Neural cell (in vitro differentiated cells): ENCODE measurements around the gene DISP2. TPM values are rescaled to one million over a fixed set of nuclear protein-coding genes. Genes with fewer than 3 reads are reported as not detected.

Source experiments
- H2AFZ ChIP-seq: fragments of 200-600, 300-800 bp; sonication (generic), shearing (Covaris generic); 2 replicates; pipeline ENCODE4 v1.6.0; 2014; ENCODE audit warnings: low read depth, mild to moderate bottlenecking, antibody characterized with exemption, low read length, moderate library complexity
- H3F3A ChIP-seq: fragments of 200-600 bp; shearing (Covaris generic); 2 replicates; pipeline ENCODE4 v1.6.1; 2016; ENCODE audit warnings: mild to moderate bottlenecking, moderate library complexity, mixed read lengths, antibody characterized with exemption, low read length; ENCODE audit not compliant: insufficient read depth, poor library complexity, severe bottlenecking
- H3K27ac ChIP-seq: fragments of 200-600, 300-800 bp; sonication (generic), shearing (Covaris generic); 2 replicates; pipeline ENCODE4 v1.5.1; 2014; ENCODE audit warnings: mild to moderate bottlenecking, low read length, moderate library complexity
- H3K27me3 ChIP-seq: fragments of 300-800, 200-600 bp; sonication (generic), shearing (Covaris generic); 2 replicates; pipeline ENCODE4 v1.6.0; 2014; ENCODE audit warnings: mild to moderate bottlenecking, low read depth, low read length, moderate library complexity; ENCODE audit not compliant: insufficient read depth
- H3K36me3 ChIP-seq: fragments of 300-800, 200-600 bp; sonication (generic), shearing (Covaris generic); 2 replicates; pipeline ENCODE4 v1.5.1; 2014; ENCODE audit warnings: mild to moderate bottlenecking, antibody characterized with exemption, low read length, moderate library complexity; ENCODE audit not compliant: insufficient read depth
- H3K4me2 ChIP-seq: fragments of 300-800, 200-600 bp; sonication (generic), shearing (Covaris generic); 2 replicates; pipeline ENCODE4 v1.6.0; 2014; ENCODE audit warnings: mild to moderate bottlenecking, low read length
- H3K4me3 ChIP-seq: fragments of 300-800, 200-600 bp; sonication (generic), shearing (Covaris generic); 2 replicates; pipeline ENCODE4 v1.5.1; 2014; ENCODE audit warnings: mild to moderate bottlenecking, low read length, moderate library complexity
- H3K79me2 ChIP-seq: fragments of 200-600 bp; shearing (Covaris generic); replicated peaks from 2 replicates; pipeline ENCODE4 v1.6.0; 2014; ENCODE audit warnings: mild to moderate bottlenecking, low read length, moderate library complexity; ENCODE audit not compliant: insufficient read depth
- H3K9ac ChIP-seq: fragments of 300-800, 200-600 bp; sonication (generic), shearing (Covaris generic); 2 replicates; pipeline ENCODE4 v1.6.1; 2016; ENCODE audit warnings: mild to moderate bottlenecking, low read length, mixed read lengths
- H3K9me2 ChIP-seq: fragments of 200-600 bp; shearing (Covaris generic); 2 replicates; pipeline ENCODE4 v1.6.1; 2016; ENCODE audit warnings: mild to moderate bottlenecking, low read length, mixed read lengths; ENCODE audit not compliant: insufficient read depth
- H3K9me3 ChIP-seq: fragments of 200-600, 300-800 bp; sonication (generic), shearing (Covaris generic); 2 replicates; pipeline ENCODE4 v1.6.1; 2016; ENCODE audit warnings: mild to moderate bottlenecking, mixed run types, low read length, moderate library complexity, mixed read lengths
- H4K20me1 ChIP-seq: fragments of 200-600 bp; shearing (Covaris generic); 2 replicates; pipeline ENCODE4 v1.6.1; 2016; ENCODE audit warnings: mild to moderate bottlenecking, mixed run types; ENCODE audit not compliant: insufficient read depth
- EP300 ChIP-seq: fragments of 450-650 bp; conservative IDR thresholded peaks from 2 replicates; pipeline ENCODE4 v1.6.1; 2014; ENCODE audit warnings: antibody characterized with exemption, mild to moderate bottlenecking, moderate library complexity; ENCODE audit not compliant: poor library complexity, severe bottlenecking
- EZH2 ChIP-seq: fragments of 200-600, 300-800 bp; shearing (Covaris generic), sonication (generic); IDR thresholded peaks from 2 replicates; pipeline ENCODE4 v1.6.1; 2014; ENCODE audit warnings: antibody characterized with exemption, low read length, borderline replicate concordance, mild to moderate bottlenecking; ENCODE audit not compliant: insufficient read depth, poor library complexity, severe bottlenecking
- MXI1 ChIP-seq: fragments of 450-650 bp; conservative IDR thresholded peaks from 2 replicates; pipeline ENCODE4 v1.6.1; 2014; ENCODE audit warnings: antibody characterized with exemption, mild to moderate bottlenecking; ENCODE audit not compliant: poor library complexity, severe bottlenecking
- POLR2AphosphoS5 ChIP-seq: IDR thresholded peaks from 2 replicates; pipeline ENCODE4 v1.6.1; 2012
- RAD21 ChIP-seq: fragments of 450-650 bp; conservative IDR thresholded peaks from 2 replicates; pipeline ENCODE4 v1.6.1; 2014; ENCODE audit warnings: antibody characterized with exemption, mild to moderate bottlenecking, moderate library complexity
- SMC3 ChIP-seq: fragments of 450-650 bp; conservative IDR thresholded peaks from 2 replicates; pipeline ENCODE4 v1.6.1; 2014; ENCODE audit warnings: antibody characterized with exemption, mild to moderate bottlenecking, moderate library complexity; ENCODE audit not compliant: poor library complexity
- TAF1 ChIP-seq: IDR thresholded peaks from 2 replicates; pipeline ENCODE4 v1.6.1; 2012; ENCODE audit warnings: low read depth
- polyA plus RNA-seq: library from polyadenylated mRNA; depleted of rRNA; stranded (reverse); fragments of >200 nt; gene quantifications from 2 replicates; pipeline ENCODE4 v1.2.3, GENCODE V29; 2014
- TF ChIP-seq, protein P1 (sequence below): fragments of 450-650 bp; IDR thresholded peaks from 2 replicates; pipeline ENCODE4 v1.5.1; 2014; ENCODE audit warnings: antibody characterized with exemption, mild to moderate bottlenecking, moderate library complexity; ENCODE audit not compliant: poor library complexity, severe bottlenecking
- TF ChIP-seq, protein P2 (sequence below): IDR thresholded peaks from 2 replicates; pipeline ENCODE4 v1.6.1; 2012; ENCODE audit warnings: borderline replicate concordance

DISP2 gene
- polyA plus RNA-seq, 1 donor from 2014 or later = 26.0 TPM

DNA sequence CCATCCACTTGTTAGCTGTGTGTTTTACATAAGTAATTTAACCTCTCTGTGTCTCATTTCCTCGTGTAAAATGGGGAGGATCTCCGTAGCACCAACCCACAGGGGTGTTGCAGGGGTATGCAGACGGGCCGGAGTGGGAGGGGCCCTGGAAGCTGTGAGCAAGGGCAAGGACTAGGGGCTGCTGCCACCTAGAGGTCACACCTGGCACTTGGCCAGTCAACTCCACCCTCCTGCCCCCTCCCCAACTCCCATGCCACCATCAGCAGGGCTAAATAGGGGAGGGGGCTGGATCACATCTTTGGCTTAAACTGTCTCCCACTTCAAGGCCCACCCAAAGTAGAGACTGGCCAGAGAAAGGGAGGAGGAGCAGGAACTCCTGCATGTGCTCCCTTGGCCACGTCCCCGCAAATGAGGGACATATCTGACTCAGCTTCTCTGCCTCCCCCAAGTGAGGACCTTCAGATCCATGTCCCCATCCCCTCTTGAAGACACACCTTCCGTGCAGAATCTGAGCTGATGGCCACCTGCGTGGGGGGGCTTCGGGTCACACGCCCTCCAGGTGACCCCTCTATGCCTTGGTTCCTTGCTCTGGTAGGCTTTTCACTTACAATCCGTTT lies 19.9 kb upstream of the DISP2 start:
- Histone ChIP-seq H3K4me3 (no peak overlapping the region), H2AFZ (no peak overlapping the region), H3K36me3 (no peaks in the 10 kb centered on the region), H3K79me2 (no peaks in the 10 kb centered on the region), H3K9ac (no peak overlapping the region), H3K4me2 (no peak overlapping the region), H3K27me3 (no peaks in the 10 kb centered on the region), H3K9me2 (no peaks in the 10 kb centered on the region), H3F3A (no peaks in the 10 kb centered on the region), H4K20me1 (no peaks in the 10 kb centered on the region), H3K27ac (no peak overlapping the region), H3K9me3 (no peaks in the 10 kb centered on the region)
- TF ChIP-seq, protein P1, sequence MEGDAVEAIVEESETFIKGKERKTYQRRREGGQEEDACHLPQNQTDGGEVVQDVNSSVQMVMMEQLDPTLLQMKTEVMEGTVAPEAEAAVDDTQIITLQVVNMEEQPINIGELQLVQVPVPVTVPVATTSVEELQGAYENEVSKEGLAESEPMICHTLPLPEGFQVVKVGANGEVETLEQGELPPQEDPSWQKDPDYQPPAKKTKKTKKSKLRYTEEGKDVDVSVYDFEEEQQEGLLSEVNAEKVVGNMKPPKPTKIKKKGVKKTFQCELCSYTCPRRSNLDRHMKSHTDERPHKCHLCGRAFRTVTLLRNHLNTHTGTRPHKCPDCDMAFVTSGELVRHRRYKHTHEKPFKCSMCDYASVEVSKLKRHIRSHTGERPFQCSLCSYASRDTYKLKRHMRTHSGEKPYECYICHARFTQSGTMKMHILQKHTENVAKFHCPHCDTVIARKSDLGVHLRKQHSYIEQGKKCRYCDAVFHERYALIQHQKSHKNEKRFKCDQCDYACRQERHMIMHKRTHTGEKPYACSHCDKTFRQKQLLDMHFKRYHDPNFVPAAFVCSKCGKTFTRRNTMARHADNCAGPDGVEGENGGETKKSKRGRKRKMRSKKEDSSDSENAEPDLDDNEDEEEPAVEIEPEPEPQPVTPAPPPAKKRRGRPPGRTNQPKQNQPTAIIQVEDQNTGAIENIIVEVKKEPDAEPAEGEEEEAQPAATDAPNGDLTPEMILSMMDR = peak; percentile 96
- TF ChIP-seq SMC3 (peak; percentile 88), EP300 (no peak), EZH2 (no peak), RAD21 (peak; percentile 92)

DNA sequence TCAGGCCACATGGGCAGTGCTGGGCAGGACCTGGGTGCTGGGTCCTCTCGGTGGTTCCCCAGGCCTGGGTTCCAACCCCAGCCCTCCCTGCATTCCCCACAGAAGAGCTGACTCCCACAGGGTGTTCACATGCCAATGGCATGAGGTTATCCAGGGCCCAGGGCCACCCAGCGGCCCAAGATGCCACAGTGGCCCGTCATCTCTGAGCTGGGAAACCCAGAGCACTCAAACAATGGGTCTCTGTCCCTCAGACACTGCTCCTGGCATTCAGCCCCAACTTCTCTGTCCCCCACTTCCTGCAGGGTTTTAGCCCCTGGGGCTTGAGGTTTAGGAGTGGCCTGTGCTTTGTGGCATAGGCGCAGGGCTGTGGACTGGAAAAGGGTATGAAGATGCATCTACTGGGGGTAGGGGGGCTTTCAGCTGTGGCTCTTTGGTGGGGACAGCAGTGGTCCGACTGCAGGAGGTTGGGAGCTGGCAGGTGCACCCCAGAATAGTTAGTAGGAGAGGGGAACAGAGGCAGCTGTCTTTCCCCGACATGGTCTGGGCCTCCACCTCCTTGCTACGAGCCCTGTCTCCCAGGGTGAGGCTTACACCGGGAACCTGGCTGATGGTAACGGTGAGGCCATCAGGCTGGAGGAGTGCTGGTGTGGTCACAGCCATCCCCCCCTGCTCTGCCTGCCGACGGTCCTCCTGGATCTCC lies 18.9 kb upstream of the DISP2 start:
- Histone ChIP-seq H3K79me2 (no peaks in the 10 kb centered on the region), H3K4me3 (no peak overlapping the region), H3K9ac (no peak overlapping the region), H4K20me1 (no peaks in the 10 kb centered on the region), H3K4me2 (no peak overlapping the region), H3K9me2 (no peaks in the 10 kb centered on the region), H3K9me3 (no peaks in the 10 kb centered on the region), H2AFZ (no peak overlapping the region), H3F3A (no peaks in the 10 kb centered on the region), H3K27me3 (no peaks in the 10 kb centered on the region), H3K27ac (no peak overlapping the region), H3K36me3 (no peaks in the 10 kb centered on the region)
- TF ChIP-seq, protein P1 = no peak
- TF ChIP-seq POLR2AphosphoS5 = no peak
- TF ChIP-seq MXI1 = no peak
- TF ChIP-seq SMC3 = no peak
- TF ChIP-seq EZH2 = no peak
- TF ChIP-seq RAD21 = no peak
- TF ChIP-seq EP300 = no peak
- TF ChIP-seq, protein P2, sequence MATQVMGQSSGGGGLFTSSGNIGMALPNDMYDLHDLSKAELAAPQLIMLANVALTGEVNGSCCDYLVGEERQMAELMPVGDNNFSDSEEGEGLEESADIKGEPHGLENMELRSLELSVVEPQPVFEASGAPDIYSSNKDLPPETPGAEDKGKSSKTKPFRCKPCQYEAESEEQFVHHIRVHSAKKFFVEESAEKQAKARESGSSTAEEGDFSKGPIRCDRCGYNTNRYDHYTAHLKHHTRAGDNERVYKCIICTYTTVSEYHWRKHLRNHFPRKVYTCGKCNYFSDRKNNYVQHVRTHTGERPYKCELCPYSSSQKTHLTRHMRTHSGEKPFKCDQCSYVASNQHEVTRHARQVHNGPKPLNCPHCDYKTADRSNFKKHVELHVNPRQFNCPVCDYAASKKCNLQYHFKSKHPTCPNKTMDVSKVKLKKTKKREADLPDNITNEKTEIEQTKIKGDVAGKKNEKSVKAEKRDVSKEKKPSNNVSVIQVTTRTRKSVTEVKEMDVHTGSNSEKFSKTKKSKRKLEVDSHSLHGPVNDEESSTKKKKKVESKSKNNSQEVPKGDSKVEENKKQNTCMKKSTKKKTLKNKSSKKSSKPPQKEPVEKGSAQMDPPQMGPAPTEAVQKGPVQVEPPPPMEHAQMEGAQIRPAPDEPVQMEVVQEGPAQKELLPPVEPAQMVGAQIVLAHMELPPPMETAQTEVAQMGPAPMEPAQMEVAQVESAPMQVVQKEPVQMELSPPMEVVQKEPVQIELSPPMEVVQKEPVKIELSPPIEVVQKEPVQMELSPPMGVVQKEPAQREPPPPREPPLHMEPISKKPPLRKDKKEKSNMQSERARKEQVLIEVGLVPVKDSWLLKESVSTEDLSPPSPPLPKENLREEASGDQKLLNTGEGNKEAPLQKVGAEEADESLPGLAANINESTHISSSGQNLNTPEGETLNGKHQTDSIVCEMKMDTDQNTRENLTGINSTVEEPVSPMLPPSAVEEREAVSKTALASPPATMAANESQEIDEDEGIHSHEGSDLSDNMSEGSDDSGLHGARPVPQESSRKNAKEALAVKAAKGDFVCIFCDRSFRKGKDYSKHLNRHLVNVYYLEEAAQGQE = no peak
- no peak for TF ChIP-seq TAF1
